ENCODE results near the gene GRM8.

- TF ChIP-seq CTCF (IDR thresholded peaks at IDR 0.05; ENCODE audit: low read depth, low read length, missing input control) (no peak), SP1 (IDR thresholded peaks at IDR 0.05) (no peak), MAX (IDR thresholded peaks at IDR 0.05) (no peak)
Observed at GRCh38 chr7:126442908-126443307, 809.8 kb downstream of the GRM8 start.
